Skin of body (tissue), 2 donors: ENCODE measurements around the gene TNS3. TPM values are rescaled to one million over a fixed set of nuclear protein-coding genes. Genes with fewer than 3 reads are reported as not detected.

ENCODE experiments used
- DNase-seq: peaks from one replicate; lab custom pipeline; 2025; lab: John Stamatoyannopoulos, UW
- total RNA-seq: library from RNA; depleted of rRNA; stranded (reverse); fragments of >200 nt; gene quantifications from one replicate; pipeline ENCODE4 v1.2.3, GENCODE V29; 2014

Gene TNS3
- total RNA-seq, 1 donor from 2014 or later, result 44.7 TPM

DNA sequence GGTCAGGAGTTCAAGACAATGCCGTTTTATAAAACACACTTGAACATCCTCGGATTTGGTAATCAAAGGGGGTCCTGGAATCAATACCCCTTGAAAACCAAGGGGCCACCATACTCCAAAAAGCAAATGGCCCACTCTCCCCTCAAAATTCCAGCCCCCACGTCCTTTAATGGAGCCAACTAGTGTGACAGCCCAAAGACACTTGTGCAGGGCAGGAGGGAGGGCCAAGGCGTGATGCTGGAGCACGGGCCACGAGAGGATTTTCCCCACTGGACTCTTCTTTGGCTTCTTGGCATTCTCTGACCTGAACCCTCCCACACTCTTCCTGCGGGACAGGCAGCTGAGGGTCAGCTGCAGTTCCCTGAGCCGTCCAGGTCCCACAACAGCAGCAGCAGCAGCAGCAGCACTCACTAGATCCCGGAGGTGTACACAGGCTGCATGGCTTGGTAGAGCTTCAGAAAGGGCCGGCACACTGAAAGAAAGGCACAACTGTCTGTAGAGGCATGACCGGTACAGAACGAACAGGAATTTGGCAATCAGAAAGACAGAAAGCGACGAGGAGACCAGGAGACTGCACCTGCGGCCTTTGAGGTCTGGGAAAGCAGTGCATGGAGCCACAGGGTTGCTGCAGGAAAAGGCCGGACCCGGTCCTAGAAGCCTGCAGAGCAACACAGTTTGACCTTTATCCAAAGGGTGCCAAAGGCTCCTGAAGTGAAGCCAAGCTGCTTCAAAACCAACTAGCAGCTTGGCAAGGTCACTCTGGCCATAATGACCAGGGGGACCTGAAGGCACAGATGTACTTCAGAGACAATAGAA, 168.2 kb downstream of the TNS3 start:
- DNase-seq, result no peak

DNA sequence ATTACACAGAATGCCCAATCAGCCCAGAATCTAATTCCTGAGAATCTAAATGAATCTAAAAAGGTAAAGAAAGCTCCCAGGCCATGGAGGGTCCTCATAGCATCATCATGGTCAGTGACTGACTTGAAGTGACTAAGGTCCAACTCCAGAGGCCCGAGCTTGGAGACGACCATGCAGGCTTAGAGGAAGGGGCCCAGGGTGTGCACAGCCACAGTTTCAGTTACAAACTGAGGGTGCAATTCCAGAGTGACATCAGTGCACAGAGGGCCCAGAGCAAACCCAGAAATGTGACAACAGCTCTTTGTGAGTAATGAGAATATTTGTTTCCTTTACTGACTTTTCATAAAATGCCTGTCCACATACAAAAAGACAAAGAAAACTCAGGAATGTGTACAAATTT, 170.0 kb downstream of the TNS3 start:
- no peak for DNase-seq

DNA sequence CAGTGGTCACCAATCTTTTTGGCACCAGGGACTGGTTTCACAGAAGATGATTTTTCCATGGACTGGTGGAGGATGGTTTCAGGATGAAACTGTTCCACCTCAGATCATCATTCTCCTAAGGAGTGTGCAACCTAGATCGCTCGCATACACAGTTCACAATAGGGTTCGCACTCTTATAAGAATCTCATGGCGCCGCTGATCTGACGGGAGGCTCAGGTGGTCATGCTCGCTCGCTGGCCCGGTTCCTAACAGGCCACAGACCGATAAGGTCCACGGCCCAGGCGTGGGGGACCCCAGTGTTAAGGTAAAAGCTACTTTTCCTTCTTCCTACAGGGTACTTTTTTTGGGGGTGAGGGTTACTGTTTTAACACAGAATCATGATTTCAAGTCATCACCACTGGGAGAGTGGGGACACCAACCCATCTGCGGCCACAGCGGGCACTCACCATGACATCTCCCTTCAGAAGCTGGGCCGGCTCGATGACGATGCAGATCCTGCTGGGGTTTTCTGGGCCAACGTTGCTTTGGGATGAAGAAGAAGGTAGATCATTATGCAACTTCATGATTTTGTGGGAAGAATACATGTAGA, 170.5 kb downstream of the TNS3 start:
- DNase-seq, result no peak

DNA sequence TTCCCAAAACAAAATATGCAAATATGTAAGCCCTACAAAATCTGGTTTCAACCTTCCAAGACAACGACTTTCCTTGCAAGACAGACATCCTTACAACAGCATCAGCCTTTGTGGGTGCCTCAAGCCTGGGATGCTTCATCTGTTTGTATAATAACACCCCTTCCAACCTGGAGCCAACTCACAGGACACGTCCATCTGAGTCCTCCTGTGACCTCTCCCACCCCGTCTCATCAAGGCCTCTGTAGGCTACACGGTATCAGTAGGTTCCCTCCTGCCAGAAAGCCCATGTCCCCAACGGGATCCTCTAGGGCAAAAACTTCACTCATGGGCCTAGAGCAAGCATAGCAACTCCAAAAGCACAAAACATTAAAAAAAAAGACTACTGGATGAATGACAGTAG, 173.2 kb downstream of the TNS3 start:
- DNase-seq, result no peak

DNA sequence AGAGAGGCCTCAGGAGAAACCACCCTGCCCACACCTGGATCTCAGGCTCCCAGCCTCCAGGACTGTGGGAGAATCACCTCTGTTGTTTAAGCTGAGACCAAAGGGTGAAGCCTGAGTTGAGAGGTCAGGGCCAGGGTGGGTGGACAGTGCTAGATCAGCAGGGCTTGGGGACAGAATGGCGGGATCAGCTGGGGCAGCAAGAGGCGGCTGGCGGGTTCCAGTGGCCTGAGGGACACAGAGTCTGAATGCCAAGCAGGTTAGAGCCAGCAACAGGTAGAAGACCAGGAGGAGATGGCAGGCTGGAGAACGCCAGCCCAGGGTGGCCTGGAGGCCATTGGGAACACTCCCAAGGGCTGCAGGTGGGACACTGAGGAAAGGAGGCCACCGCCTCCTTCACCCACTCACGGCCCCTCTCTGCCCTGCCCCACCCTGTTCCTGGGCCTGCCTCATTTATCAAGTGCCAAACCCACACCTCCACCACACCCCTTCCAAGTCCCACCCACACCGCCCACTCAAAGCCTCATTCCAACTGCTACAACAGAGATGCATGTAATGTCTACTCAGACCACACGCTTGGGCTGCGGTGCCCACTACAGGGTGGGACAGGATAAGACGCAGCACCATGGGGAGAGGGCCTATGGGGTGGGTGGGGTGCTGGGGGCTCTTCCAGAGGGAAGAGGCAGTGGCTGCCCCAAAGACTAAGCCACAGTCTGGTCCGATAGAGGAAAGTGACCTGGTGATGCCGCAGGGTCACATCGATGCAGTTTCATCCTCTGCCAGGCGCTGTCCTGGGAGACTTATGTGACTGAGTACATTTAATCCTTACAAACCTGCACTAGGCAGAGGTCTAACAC, 173.9 kb downstream of the TNS3 start:
- no peak for DNase-seq

DNA sequence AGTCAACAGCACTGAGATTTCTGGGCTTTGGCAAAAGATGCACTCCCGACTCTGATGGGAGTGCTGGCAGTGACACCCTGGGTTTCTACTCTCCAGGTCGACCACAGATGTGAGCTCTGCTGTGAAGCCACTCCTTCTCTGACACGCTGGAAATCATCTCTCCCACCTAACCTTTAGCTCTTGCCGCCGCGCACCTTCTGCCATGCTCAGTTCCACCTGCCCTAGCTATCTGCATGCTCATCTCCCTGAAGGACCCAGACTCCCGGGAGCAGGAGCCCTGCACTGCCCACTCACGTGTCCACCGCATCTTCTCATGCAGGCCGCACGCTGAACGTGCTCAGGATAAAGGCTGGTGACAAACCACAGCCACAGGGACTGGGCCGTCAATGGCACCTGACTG, 174.8 kb downstream of the TNS3 start:
- no peak for DNase-seq

DNA sequence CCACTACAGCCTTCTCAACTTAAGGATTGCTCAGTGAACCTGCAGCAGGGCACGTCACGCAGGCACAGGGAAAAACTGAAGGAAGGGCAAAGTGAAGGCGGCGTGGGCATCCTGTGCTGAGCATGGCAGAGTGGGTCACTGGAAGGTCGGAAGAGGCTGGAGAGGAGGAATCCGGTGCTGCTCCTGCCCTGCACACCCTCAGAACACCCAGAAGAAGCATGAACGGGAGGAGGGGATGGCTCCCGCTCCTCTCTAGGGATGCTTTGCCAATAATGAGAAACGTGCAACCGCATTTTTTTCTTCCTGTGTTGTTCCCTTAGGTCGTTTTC, 175.1 kb downstream of the TNS3 start:
- DNase-seq, result no peak

DNA sequence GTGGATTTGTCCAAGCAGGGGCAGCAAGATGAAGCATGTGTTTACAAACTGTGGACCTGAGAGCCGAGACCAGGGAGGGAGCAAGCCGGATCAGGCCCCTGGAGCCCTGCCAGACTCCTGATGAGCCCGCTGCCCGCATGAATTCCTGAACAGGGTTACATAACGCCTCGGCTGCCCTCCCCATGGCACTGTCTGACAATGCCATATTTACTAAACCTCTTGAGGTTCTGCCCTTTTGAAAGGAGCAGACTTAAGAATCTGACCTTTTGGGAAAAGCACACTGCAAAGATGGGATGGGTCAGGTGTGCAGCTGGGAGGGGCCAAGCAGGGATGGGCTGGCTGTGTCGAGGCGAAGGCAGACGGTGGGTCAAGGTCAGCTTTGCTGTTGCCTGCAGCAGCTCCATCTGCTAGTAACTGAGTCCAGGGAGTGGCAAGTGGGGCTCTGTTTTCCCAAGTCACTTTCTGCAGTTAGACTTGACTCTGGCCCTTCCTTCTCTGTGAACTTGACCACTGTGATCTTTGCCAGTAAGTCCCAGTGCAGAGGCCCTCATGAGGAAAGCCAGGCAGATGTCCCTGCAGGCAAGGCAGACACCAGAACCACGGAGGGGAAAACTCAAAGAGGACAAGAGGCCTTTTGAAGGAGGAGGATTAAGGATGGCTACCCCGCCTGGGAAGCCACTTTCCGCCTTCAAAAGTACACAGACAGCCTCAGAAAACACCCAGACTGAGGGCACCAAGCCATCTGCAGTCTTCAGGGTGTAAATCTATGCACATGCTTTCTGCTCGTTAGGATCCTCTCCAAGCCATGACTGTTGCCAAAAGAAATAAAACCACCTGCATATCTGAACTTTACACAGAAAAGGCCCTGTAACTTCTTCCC, 175.8 kb downstream of the TNS3 start:
- peak; percentile 7 for DNase-seq

DNA sequence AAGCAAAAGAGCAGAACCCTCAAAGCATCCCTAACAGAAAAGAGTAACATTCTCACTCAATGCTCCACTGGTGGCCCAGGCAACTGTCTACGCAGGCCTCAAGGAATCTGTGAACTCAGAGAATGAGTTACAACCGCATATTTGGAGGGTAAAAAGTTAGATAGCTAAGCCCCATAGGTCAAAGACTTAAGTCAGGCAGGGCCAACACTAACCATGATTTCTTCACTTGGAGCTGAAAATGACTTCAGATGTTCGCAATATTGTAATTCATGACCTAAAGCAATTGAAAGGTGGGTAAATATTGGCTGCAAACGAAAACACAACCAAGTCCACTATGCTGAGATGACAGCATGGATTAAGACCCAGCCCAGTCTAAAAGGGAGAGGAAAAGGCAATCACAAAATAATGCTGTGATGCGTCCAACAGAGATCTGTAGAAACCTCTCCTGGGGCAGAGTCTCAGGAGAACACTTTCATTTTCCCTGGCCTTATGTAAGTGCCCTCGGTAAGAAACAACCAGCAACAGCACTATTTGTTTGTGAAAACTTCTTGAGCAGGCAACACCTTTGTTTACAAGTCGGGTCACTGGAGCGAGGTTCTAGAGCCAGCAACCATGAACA, 176.5 kb downstream of the TNS3 start:
- no peak for DNase-seq

DNA sequence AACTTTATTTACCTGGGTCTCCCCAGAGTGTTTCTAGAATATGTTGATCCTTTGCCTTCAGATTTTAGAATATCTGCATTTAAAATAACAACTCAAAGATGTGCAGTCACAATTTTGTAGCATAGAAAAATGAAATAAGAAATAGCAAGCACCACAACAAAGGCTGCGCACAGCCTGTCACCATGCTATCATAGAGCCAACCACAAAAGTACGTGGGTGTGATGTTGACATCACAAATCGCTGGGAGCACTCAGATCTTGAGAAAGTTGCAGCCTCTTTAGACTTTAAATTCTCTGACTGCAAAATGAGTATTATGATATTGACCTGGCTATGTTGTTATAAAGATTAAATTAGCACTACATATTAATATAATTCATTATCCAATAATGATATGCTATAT, 177.9 kb downstream of the TNS3 start:
- no peak for DNase-seq

DNA sequence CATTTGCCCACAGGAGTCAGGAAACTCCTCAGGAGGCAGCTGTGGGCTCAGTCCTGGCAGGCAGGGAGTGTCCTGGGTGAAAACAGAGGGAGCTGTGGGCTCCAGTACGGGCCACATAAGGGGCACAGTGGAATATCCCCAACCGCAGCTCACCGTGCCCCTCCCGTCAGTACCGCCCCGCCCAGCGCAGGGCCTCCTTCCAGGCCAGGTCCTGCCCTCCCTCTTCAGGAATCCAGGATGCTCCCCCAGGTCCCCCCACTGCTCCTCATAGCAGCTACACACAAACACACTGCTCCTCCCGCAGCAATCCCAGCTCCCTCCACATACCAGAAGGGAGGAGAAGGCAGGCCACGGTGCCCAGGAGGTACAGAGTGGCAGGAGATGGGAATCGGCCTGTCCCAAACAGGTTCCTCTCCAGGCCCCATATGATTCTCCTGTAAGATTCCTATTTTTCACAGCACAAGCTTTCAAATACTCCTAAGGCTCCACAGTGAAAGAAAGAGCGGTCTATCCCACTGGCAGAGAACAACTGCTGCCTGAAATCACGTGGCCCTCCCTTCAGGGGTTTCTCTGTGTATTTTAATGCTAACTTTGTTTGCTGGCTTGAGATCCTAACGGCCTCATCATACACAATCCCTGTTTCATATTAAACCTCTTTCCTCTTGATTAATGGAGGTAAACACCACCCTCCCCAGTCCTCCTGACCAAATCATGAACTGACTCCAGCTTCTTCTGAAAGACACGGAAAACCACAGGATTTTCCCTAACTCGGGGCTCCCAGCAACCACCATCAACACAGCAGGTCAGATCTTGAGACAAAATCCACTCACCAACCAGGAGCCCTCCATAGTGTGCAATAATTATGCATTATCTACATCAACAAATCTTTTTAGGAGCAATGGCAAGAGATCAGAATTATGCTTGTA, 178.7 kb downstream of the TNS3 start:
- DNase-seq, result peak; percentile 30

DNA sequence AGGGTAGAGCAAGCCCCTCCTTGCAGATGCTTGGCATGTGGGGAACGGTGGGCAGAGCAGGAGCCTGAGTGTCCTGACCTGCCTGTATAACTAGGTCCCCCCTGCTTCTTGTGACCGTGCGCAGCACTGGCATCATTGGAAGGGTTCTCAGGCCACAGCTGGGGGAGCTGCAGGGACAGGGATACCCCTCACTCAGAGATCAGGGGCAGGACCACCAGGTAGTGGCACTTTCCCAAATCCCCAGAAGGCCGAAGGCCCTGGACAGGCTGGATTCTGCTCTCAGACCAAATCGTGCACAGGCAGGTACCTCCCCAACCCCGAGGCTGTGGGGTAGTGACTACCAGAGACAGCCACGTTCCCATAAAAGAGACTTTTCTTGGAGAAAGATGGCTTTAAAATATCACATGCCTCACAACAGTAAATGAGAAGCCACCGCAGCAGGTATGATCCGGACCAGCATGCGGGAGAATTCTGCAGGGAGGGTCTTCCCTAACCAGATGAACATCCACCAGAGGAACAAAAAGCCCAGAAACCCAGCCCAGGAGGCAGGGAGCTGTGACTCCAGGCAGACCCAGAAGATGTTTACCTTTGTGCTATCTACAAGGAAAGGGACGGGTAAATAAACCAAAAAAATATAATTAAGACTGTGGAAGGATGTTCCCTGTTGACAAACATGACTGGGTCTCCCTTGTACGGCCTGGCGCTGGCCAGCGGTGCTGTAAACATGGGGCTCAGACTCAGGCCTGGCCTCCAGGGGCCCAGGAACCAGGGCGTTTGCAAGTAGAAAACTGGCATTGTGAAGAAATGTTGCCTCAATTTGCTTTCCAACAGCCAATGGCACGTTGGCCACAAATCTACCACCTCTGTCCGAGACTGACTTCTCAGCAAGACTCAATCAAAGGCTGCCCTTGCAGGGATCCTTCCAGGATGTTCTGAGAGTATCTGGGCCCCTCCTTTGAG, 180.0 kb downstream of the TNS3 start:
- no peak for DNase-seq

DNA sequence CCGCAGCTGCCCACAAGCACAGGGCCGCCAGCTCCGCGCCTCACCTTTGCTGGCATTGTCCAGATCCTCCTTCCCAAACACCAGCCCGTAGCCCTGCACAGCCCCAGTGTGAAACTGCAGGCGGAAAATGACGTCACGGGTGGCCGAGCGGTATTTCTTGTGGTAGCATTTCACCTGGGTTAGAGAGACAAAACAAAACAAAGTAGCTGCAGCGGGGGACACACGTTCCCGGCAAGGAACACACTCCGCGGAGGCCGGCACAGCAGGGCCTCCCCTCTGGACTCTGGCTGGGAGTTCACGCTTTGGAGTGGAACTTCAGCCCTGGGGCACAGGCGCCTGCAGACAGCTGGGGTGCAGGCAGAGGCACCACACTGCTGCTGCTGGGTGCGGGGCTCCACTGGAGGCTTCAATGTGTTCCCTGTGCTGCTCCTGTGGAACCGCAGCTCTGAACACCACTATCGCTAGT, 181.1 kb downstream of the TNS3 start:
- DNase-seq, result no peak

DNA sequence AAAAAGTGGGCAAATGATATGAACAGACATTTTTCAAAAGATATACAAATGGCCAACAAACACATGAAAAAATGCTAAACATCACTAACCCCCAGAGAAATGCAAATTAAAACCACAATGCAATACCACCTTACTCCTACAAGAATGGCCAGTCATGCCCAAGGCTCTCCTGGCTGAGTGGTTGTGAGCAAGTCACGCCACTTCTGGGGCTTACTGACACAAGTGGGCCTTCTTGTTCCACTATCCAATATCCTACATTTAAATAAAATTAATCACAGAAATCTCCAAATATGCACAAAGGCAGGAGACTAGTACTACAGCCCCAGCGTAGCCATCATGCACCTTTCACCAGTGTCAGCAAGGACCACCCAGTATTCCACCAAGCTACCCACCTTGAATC, 181.9 kb downstream of the TNS3 start:
- no peak for DNase-seq

DNA sequence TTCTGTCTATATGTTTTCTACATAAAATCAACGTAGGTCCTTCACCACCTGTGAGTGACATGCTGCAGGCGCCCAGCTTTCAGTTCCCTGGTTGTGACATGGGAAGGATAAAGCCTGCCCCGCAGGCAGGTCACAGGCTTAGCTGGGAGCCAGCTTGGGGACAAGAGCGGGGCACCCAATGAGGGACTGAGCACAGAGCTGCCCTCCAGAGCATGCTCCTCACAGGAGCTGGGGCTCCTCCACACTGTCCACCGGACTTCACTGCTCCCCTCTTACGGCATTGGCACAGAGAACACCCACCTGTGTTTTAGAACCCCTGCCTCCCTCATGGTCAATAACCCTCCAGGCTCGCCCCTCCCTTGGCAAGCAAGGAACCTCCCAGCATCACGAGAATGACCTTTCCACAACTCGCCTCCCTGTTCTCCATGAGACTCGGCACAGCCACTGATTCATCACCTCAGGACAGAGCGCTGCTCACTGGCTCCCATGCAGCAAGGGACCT, 187.1 kb downstream of the TNS3 start:
- no peak for DNase-seq

DNA sequence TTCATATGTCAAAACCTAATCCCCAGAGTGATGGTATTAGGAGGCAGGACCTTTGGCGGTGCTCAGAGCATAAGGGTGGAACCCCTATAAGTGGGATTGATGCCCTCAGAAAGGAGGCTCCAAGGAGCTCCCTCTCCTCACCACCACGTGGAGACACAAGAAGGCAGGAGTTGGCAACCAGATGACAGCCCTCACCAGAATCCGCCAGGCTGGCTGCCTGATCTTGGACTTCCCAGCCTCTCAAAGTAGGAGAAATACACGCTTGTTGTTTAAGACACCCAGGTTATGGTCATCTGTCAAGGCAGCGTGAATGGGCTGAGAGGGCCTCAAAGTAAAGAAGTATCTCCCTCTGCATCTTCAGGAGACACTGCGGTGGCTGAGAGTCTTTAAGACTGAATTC, 187.7 kb downstream of the TNS3 start:
- DNase-seq, result no peak

DNA sequence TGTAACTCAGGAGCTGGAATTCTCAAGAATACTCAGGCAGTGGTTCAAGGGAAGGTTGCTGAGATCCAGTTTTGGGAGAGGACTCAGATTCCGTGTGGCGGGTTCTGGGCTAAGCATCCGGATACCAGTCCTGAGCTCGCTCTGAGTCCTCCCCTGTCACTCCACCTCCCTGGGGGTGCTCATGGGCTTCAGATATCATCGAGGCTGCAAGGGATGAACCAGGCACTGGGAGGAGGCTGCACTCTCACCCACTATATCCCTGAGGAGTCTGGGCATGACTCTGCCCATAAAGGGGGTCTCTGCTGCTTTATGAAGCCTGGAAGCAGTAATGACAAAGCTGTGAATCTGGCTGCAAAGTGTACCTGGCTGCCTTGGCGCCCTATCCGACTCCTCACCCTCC, 188.5 kb downstream of the TNS3 start:
- DNase-seq, result no peak

DNA sequence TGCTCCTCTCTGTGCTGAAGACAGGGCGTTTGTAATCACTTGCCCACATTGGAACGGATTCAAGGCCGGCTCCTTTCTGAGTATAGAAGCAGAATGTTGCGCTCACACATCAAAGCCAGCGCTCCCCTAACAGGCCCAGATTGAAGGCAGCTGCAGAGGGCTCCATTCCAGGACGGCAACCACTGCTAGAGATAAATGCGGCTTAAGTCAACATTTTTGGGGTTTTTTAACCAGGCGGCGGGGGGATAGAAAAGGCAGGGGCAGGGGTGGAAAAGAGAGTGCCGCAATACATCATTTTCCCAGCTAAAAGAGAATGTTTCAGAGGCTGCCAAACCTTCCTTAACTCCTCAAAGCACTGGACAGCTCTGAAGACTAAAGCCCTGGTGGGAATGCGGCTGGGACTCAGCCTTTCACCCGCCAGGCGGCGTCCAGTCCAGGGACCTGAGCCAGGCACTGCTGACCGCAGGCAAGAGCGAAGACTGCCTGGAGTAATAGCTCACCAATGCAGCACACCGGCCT, 189.6 kb downstream of the TNS3 start:
- DNase-seq, result peak; percentile 72
